Stimulated activated naive CD4-positive, alpha-beta T cell treated with Interleukin-2 at 50 U/mL for 16 hours (primary cell): Measurements from ENCODE around the gene ANKRD33B.
"Not testable (repeated sequence)": the region's sequence is repeated elsewhere in the genome, so short reads cannot be mapped to it uniquely, and the experiment has no call there.

Experiments
- DNase-seq: peaks from one replicate; lab custom pipeline; 2025; lab: John Stamatoyannopoulos, UW

The ANKRD33B gene

GRCh38 chr5:10636363-10637142, 72.7 kb downstream of the ANKRD33B start:
- DNase-seq, result no peak

- no peak for DNase-seq
These were observed 74.1 kb downstream of the ANKRD33B start for GRCh38 chr5:10637944-10638343.

GRCh38 chr5:10638723-10639122, 74.9 kb downstream of the ANKRD33B start:
- not testable (repeated sequence) for DNase-seq

- no peak for DNase-seq
These were observed 76.0 kb downstream of the ANKRD33B start for GRCh38 chr5:10639846-10640368.

- DNase-seq, result no peak
These were observed 78.5 kb downstream of the ANKRD33B start for GRCh38 chr5:10642367-10642766.

- no peak for DNase-seq
These were observed 80.3 kb downstream of the ANKRD33B start for GRCh38 chr5:10644192-10644591.

- DNase-seq, result no peak
These were observed 81.3 kb downstream of the ANKRD33B start for GRCh38 chr5:10645146-10645545.

GRCh38 chr5:10645671-10646070, 81.8 kb downstream of the ANKRD33B start:
- DNase-seq, result no peak

- DNase-seq, result no peak
These were observed 83.8 kb downstream of the ANKRD33B start for GRCh38 chr5:10647640-10648039.

GRCh38 chr5:10648806-10649665, 85.2 kb downstream of the ANKRD33B start:
- DNase-seq, result no peak

GRCh38 chr5:10649666-10650380, 86.0 kb downstream of the ANKRD33B start:
- no peak for DNase-seq

- DNase-seq, result no peak
These were observed 88.3 kb downstream of the ANKRD33B start for GRCh38 chr5:10652151-10652550.

GRCh38 chr5:10652606-10653005, 88.7 kb downstream of the ANKRD33B start:
- no peak for DNase-seq

- no peak for DNase-seq
These were observed 89.2 kb downstream of the ANKRD33B start for GRCh38 chr5:10653043-10653442.

- no peak for DNase-seq
These were observed 90.0 kb downstream of the ANKRD33B start for GRCh38 chr5:10653751-10654400.

- DNase-seq, result no peak
These were observed 90.7 kb downstream of the ANKRD33B start for GRCh38 chr5:10654566-10654965.

GRCh38 chr5:10655161-10655971, 91.5 kb downstream of the ANKRD33B start:
- DNase-seq, result no peak

GRCh38 chr5:10655972-10656830, 92.3 kb downstream of the ANKRD33B start:
- no peak for DNase-seq

- no peak for DNase-seq
These were observed 94.4 kb downstream of the ANKRD33B start for GRCh38 chr5:10658265-10658664.

- no peak for DNase-seq
These were observed 96.3 kb downstream of the ANKRD33B start for GRCh38 chr5:10660135-10660534.
